ENCODE results near the gene PYGO2.

PYGO2 gene

DNA sequence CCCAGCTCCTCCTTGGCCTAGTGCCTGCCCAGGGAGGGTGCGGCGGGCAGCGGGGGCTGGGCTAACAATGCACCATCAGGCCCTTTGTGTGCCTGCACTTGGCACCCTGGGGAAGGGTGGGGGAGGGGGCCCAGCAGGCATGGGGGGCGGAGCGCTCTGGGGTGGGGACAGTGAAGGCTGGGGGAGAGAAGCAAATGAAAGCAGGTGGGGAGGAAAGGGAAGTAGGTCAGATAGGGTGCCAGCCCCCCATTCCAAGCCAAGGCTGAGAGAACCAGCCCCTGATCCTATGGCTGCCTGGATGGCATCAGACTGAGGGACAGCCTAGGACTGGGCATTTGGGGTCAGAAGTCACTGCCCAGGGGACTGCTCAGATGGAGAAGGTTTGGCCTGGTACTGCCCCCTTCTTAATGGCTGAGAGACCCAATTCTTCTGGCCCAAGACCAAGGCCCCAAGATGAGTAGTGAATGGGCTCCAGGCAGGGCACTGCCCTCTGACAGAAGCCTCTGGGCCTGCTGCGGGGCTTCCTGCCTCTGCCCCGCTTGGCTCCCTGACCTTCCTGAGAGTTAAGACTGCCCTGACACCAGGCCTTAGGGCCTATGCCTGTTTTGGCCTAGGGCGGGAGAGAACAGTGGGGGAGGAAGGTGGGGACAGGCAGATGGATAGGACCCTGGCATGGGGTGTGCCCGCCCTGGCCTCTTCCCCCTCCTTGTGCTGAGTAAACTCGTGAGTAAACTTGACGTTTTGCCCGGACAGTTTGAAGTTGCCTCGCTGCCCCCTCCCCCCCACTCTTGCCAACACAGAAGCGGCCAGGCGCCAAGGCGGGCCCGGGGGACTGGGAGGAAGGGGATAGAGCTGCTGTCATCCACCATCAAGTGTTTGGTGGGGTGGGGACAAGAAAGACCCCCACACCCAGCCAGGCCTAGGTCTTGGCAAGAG, 43.8 kb upstream of the PYGO2 start:
- no peak for DNase-seq
- Histone ChIP-seq H3K23ac (ENCODE audit: low read length) (no peak overlapping the region), H3K9ac (ENCODE audit: low read length) (no peak overlapping the region), H3K9me3 (ENCODE audit: insufficient read depth, low read depth, low read length) (no peaks in the 10 kb centered on the region), H3K79me1 (ENCODE audit: low read length) (peaks cover 31% of the 10 kb centered on the region), H4K8ac (ENCODE audit: low read depth, low read length) (no peak overlapping the region), H2AFZ (ENCODE audit: insufficient read depth, low read length, poor library complexity) (no peak overlapping the region), H3K4me1 (ENCODE audit: control insufficient read depth in 1 of 2, insufficient read depth in 2 of 2, low read length in 2 of 2) (peaks cover 15 to 20% of the 10 kb centered on the region in 2 experiments), H3K4me3 (ENCODE audit: low read depth, low read length) (no peak overlapping the region), H3K27me3 (ENCODE audit: insufficient read depth, low read length) (no peaks in the 10 kb centered on the region), H3K4me2 (ENCODE audit: low read length) (no peak overlapping the region), H4K12ac (ENCODE audit: low read depth, low read length) (no peak overlapping the region), H3K18ac (ENCODE audit: low read length) (no peak overlapping the region), H3K4ac (ENCODE audit: low read depth, low read length) (peak overlapping the region; percentile 60), H3K27ac (ENCODE audit: low read depth, low read length) (no peak overlapping the region), H3K36me3 (ENCODE audit: control insufficient read depth in 1 of 2, insufficient read depth in 2 of 2, low read length in 2 of 2) (peaks cover 0 to 7% of the 10 kb centered on the region in 2 experiments), H2BK5ac (ENCODE audit: low read depth, low read length, poor library complexity) (no peak overlapping the region), H4K91ac (ENCODE audit: low read depth, low read length) (no peak overlapping the region), H2BK120ac (ENCODE audit: insufficient read depth, low read length, poor library complexity) (no peak overlapping the region), H2BK12ac (ENCODE audit: low read length) (no peak overlapping the region), H2AK5ac (ENCODE audit: low read length) (no peak overlapping the region), H3K14ac (ENCODE audit: low read length) (no peak overlapping the region), H3K79me2 (ENCODE audit: control insufficient read depth, insufficient read depth, low read length, poor library complexity) (peaks cover 20% of the 10 kb centered on the region)
- WGBS (ENCODE audit: extremely low coverage, insufficient coverage, insufficient read length) = no CpG with 5 or more reads among the region's 17 CpGs

DNA sequence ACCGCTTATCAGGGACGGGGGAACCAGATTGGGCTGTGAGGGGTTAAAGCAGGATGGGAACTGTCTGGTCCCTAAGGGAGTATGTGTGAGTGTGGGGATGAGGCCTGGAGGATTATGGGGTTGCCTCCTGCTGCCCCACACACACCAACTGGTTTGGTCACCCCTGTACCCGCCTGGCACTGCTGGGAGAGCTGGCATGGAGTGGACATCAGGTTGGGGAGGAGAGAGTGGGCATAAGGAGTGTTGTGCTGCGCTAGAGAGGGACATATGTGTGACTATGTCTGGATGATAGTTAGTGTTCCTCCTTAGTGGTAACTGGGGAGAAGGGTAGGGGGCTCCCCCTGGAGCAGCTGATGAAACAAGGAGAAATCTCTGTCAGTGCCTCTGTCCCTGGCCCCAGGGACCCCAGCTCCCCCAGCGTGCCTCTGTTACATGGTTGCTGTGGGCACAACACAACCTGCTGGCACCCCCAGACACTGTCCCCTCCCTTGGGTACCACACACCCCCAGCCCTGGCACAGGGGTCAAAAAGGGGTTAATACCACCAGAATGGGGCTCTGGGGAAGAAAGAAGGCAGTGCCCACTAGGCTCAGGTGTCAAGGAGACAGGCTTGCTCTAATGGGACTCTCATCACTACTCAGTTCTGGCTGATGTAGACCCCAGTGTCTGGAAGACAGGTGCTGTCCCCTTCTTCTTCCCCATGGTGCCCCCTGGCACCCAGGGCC, 42.9 kb upstream of the PYGO2 start:
- Histone ChIP-seq H3K79me1 (ENCODE audit: low read length) (peaks cover 36% of the 10 kb centered on the region), H3K79me2 (ENCODE audit: control insufficient read depth, insufficient read depth, low read length, poor library complexity) (peaks cover 22% of the 10 kb centered on the region), H3K4me2 (ENCODE audit: low read length) (peak overlapping the region; percentile 95), H3K27me3 (ENCODE audit: insufficient read depth, low read length) (no peaks in the 10 kb centered on the region), H2AK5ac (ENCODE audit: low read length) (peak overlapping the region; percentile 44), H3K27ac (ENCODE audit: low read depth, low read length) (peak overlapping the region; percentile 20), H2BK12ac (ENCODE audit: low read length) (peak overlapping the region; percentile 51), H3K9me3 (ENCODE audit: insufficient read depth, low read depth, low read length) (no peaks in the 10 kb centered on the region), H4K8ac (ENCODE audit: low read depth, low read length) (peak overlapping the region; percentile 7), H3K18ac (ENCODE audit: low read length) (peak overlapping the region; percentile 73), H3K36me3 (ENCODE audit: control insufficient read depth in 1 of 2, insufficient read depth in 2 of 2, low read length in 2 of 2) (peaks cover 0 to 7% of the 10 kb centered on the region in 2 experiments), H3K4me3 (ENCODE audit: low read depth, low read length) (peak overlapping the region; percentile 93), H4K91ac (ENCODE audit: low read depth, low read length) (peak overlapping the region; percentile 97), H3K4ac (ENCODE audit: low read depth, low read length) (peak overlapping the region; percentile 8), H3K23ac (ENCODE audit: low read length) (peak overlapping the region; percentile 23), H3K4me1 (ENCODE audit: control insufficient read depth in 1 of 2, insufficient read depth in 2 of 2, low read length in 2 of 2) (peaks cover 21 to 27% of the 10 kb centered on the region in 2 experiments), H2BK5ac (ENCODE audit: low read depth, low read length, poor library complexity) (peak overlapping the region; percentile 1), H4K12ac (ENCODE audit: low read depth, low read length) (peak overlapping the region; percentile 34), H3K9ac (ENCODE audit: low read length) (no peak overlapping the region), H2AFZ (ENCODE audit: insufficient read depth, low read length, poor library complexity) (peak overlapping the region; percentile 26), H2BK120ac (ENCODE audit: insufficient read depth, low read length, poor library complexity) (peak overlapping the region; percentile 55), H3K14ac (ENCODE audit: low read length) (peak overlapping the region; percentile 69)
- no peak for DNase-seq
- WGBS (ENCODE audit: extremely low coverage, insufficient coverage, insufficient read length) = no CpG with 5 or more reads among the region's 5 CpGs

DNA sequence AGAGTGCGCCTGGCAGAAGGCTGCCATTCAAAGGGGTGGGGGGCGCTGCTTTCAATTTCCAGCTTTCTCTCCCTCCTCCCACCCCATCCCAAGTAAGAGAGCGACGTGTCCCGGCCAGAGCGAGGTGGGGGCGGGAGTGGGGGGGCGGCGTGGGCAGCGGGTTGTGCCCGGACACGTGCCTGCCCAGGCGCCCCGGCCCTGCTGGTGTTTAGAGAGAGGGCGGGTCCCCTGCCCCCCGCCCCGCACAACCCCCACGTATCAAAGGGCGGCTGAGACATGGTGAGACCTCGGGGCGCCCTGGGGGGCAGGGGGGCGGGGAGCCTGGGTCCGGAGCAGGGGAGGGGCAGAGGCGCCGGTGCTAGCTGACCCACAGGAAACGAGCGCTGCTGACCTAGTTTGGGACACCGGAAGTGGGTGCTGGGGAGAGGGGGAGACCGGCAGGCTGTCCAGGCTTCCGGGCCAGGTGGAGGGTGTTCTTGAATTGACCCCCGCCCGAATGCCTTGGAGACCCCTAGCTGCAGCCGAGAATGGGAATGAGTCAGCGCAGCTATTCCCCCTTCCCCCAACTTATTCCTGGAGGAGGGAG, 42.3 kb upstream of the PYGO2 start:
- Histone ChIP-seq H2BK12ac (ENCODE audit: low read length) (peak overlapping the region; percentile 1), H3K9me3 (ENCODE audit: insufficient read depth, low read depth, low read length) (no peaks in the 10 kb centered on the region), H3K23ac (ENCODE audit: low read length) (no peak overlapping the region), H3K4me3 (ENCODE audit: low read depth, low read length) (peak overlapping the region; percentile 93), H2AK5ac (ENCODE audit: low read length) (peak overlapping the region; percentile 9), H3K4me1 (ENCODE audit: control insufficient read depth in 1 of 2, insufficient read depth in 2 of 2, low read length in 2 of 2) (peaks cover 22 to 28% of the 10 kb centered on the region in 2 experiments), H3K14ac (ENCODE audit: low read length) (peak overlapping the region; percentile 69), H2BK120ac (ENCODE audit: insufficient read depth, low read length, poor library complexity) (peak overlapping the region; percentile 96), H3K79me2 (ENCODE audit: control insufficient read depth, insufficient read depth, low read length, poor library complexity) (peaks cover 18% of the 10 kb centered on the region), H3K4ac (ENCODE audit: low read depth, low read length) (peak overlapping the region; percentile 98), H2AFZ (ENCODE audit: insufficient read depth, low read length, poor library complexity) (peak overlapping the region; percentile 26), H3K27me3 (ENCODE audit: insufficient read depth, low read length) (no peaks in the 10 kb centered on the region), H3K18ac (ENCODE audit: low read length) (peak overlapping the region; percentile 73), H3K79me1 (ENCODE audit: low read length) (peaks cover 36% of the 10 kb centered on the region), H3K9ac (ENCODE audit: low read length) (peak overlapping the region; percentile 44), H4K91ac (ENCODE audit: low read depth, low read length) (peak overlapping the region; percentile 97), H3K4me2 (ENCODE audit: low read length) (peak overlapping the region; percentile 95), H4K12ac (ENCODE audit: low read depth, low read length) (peak overlapping the region; percentile 2), H4K8ac (ENCODE audit: low read depth, low read length) (peak overlapping the region; percentile 23), H3K27ac (ENCODE audit: low read depth, low read length) (peak overlapping the region; percentile 89), H2BK5ac (ENCODE audit: low read depth, low read length, poor library complexity) (peak overlapping the region; percentile 95), H3K36me3 (ENCODE audit: control insufficient read depth in 1 of 2, insufficient read depth in 2 of 2, low read length in 2 of 2) (peaks cover 0 to 7% of the 10 kb centered on the region in 2 experiments)
- WGBS (ENCODE audit: extremely low coverage, insufficient coverage, insufficient read length) = no CpG with 5 or more reads among the region's 34 CpGs
- DNase-seq = no peak

DNA sequence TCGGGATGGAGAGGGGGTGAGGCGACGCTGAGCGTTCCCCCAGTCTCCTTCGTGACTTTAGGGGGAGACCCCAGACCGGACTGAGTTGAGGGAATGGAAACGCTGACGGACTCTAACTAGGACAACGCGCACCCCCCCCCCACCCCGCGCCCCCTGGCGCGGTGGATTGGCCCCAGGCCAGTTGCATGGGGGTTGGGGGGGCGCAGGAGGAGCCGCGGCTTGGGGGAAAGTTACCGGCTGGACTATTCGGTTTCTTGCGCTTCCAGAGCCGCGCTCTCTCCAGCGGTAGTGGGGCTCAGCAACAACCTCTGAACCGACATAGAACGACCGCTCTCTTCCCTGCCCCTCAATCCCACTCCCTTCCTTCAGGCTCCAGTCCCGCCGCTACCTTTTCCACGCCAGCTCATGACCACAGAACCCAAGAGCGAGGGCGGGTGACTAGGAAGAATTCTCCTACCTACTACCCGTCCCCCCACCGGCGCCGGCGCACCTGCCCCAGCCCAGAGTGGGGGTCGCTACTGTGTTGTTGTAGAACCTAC, 41.7 kb upstream of the PYGO2 start:
- Histone ChIP-seq H3K4me3 (ENCODE audit: low read depth, low read length) (peak overlapping the region; percentile 93), H3K4me1 (ENCODE audit: control insufficient read depth in 1 of 2, insufficient read depth in 2 of 2, low read length in 2 of 2) (peaks cover 20 to 24% of the 10 kb centered on the region in 2 experiments), H2BK5ac (ENCODE audit: low read depth, low read length, poor library complexity) (peak overlapping the region; percentile 95), H3K23ac (ENCODE audit: low read length) (no peak overlapping the region), H4K8ac (ENCODE audit: low read depth, low read length) (peak overlapping the region; percentile 90), H4K12ac (ENCODE audit: low read depth, low read length) (peak overlapping the region; percentile 86), H3K27ac (ENCODE audit: low read depth, low read length) (peak overlapping the region; percentile 89), H3K79me2 (ENCODE audit: control insufficient read depth, insufficient read depth, low read length, poor library complexity) (peaks cover 18% of the 10 kb centered on the region), H2AK5ac (ENCODE audit: low read length) (peak overlapping the region; percentile 96), H3K4ac (ENCODE audit: low read depth, low read length) (peak overlapping the region; percentile 98), H3K18ac (ENCODE audit: low read length) (peak overlapping the region; percentile 97), H3K14ac (ENCODE audit: low read length) (peak overlapping the region; percentile 98), H2AFZ (ENCODE audit: insufficient read depth, low read length, poor library complexity) (peak overlapping the region; percentile 66), H3K79me1 (ENCODE audit: low read length) (peaks cover 36% of the 10 kb centered on the region), H3K9ac (ENCODE audit: low read length) (peak overlapping the region; percentile 44), H4K91ac (ENCODE audit: low read depth, low read length) (peak overlapping the region; percentile 97), H3K9me3 (ENCODE audit: insufficient read depth, low read depth, low read length) (no peaks in the 10 kb centered on the region), H2BK120ac (ENCODE audit: insufficient read depth, low read length, poor library complexity) (peak overlapping the region; percentile 96), H3K4me2 (ENCODE audit: low read length) (peak overlapping the region; percentile 95), H2BK12ac (ENCODE audit: low read length) (peak overlapping the region; percentile 1), H3K27me3 (ENCODE audit: insufficient read depth, low read length) (no peaks in the 10 kb centered on the region), H3K36me3 (ENCODE audit: control insufficient read depth in 1 of 2, insufficient read depth in 2 of 2, low read length in 2 of 2) (peaks cover 0 to 7% of the 10 kb centered on the region in 2 experiments)
- no CpG with 5 or more reads among the region's 37 CpGs for WGBS (ENCODE audit: extremely low coverage, insufficient coverage, insufficient read length)
- no peak for DNase-seq

Measured in trophoblast cell (in vitro differentiated cells and primary cell).